Cardiac muscle cell (in vitro differentiated cells and primary cell): Measurements from ENCODE around the gene OR4K2. TPM values are rescaled to one million over a fixed set of nuclear protein-coding genes. Genes with fewer than 3 reads are reported as not detected.

Source experiments
- DNase-seq, 2 donors: peaks; one replicate each; pipeline versions ENCODE4 v3.0.0 to v3.0.0-alpha.2; 2010 to 2017; ENCODE audit warnings: low read depth in 1 of 2, low spot score in 1 of 2
- H3K27ac ChIP-seq: fragments of 200-600 bp; sonication (generic); 2 replicates; pipeline ENCODE4 v1.5.1; 2016
- H3K27me3 ChIP-seq: fragments of 200-600 bp; sonication (generic); 2 replicates; pipeline ENCODE4 v1.6.0; 2016; ENCODE audit warnings: control low read depth
- H3K36me3 ChIP-seq: fragments of 200-600 bp; sonication (generic); 2 replicates; pipeline ENCODE4 v1.5.1; 2016; ENCODE audit warnings: control low read depth
- H3K4me1 ChIP-seq: fragments of 200-600 bp; sonication (generic); 2 replicates; pipeline ENCODE4 v1.8.1; 2017; ENCODE audit warnings: low read depth, mild to moderate bottlenecking, mixed run types
- H3K4me3 ChIP-seq: fragments of 200-600 bp; sonication (generic); 2 replicates; pipeline ENCODE4 v1.5.1; 2016; ENCODE audit warnings: mild to moderate bottlenecking
- H3K9me3 ChIP-seq: fragments of 200-600 bp; sonication (generic); 2 replicates; pipeline ENCODE4 v1.5.1; 2017; ENCODE audit warnings: low read depth, mild to moderate bottlenecking, control low read depth
- polyA plus RNA-seq: library from polyadenylated mRNA; unstranded; fragments of >200 nt; fragmentation: Nextera tagmentation; extraction: Ambion mirVana; gene quantifications from 2 replicates; pipeline ENCODE4 v1.2.1, GENCODE V29; 2016
- total RNA-seq: library from RNA; depleted of rRNA; stranded (reverse); fragments of >200 nt; gene quantifications from 2 replicates; pipeline ENCODE4 v1.2.3, GENCODE V29; 2016
- TF ChIP-seq, protein P1 (sequence below): IDR thresholded peaks from 2 replicates; pipeline ENCODE4 v1.5.1; 2012; ENCODE audit warnings: low read depth, mild to moderate bottlenecking, low read length

OR4K2 gene
- total and polyA plus RNA-seq, 2 experiments from 2014 or later, result not detected

DNA sequence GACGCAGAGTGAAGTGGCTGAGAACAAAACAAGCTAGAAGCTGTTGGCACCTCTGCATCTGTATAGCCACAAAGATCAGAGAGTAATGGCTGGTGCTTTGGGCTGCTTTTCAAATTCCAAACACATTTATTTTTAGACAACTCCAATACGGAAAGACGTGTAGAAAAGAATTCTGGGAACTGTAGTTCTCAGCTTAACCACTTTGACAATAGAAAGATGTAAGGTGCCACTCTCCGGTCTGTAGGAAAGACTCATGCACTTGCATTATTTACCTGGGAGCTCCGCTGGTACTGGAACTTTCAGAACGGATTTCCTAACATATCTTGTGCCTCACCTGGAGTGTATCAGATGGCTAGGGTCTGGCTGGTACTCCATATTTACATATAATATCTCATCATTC, 1.8 kb upstream of the OR4K2 start:
- Histone ChIP-seq H3K4me1 (no peaks in the 10 kb centered on the region), H3K9me3 (no peaks in the 10 kb centered on the region), H3K36me3 (no peaks in the 10 kb centered on the region), H3K27ac (no peak overlapping the region), H3K27me3 (no peaks in the 10 kb centered on the region), H3K4me3 (no peak overlapping the region)
- TF ChIP-seq, protein P1, sequence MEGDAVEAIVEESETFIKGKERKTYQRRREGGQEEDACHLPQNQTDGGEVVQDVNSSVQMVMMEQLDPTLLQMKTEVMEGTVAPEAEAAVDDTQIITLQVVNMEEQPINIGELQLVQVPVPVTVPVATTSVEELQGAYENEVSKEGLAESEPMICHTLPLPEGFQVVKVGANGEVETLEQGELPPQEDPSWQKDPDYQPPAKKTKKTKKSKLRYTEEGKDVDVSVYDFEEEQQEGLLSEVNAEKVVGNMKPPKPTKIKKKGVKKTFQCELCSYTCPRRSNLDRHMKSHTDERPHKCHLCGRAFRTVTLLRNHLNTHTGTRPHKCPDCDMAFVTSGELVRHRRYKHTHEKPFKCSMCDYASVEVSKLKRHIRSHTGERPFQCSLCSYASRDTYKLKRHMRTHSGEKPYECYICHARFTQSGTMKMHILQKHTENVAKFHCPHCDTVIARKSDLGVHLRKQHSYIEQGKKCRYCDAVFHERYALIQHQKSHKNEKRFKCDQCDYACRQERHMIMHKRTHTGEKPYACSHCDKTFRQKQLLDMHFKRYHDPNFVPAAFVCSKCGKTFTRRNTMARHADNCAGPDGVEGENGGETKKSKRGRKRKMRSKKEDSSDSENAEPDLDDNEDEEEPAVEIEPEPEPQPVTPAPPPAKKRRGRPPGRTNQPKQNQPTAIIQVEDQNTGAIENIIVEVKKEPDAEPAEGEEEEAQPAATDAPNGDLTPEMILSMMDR, result no peak
- DNase-seq, result no peak

- H3K27me3 ChIP-seq, result no peaks in the 10 kb centered on the region
- no peaks in the 10 kb centered on the region for H3K9me3 ChIP-seq
- H3K27ac ChIP-seq, result no peak overlapping the region
- H3K36me3 ChIP-seq, result no peaks in the 10 kb centered on the region
- no peak overlapping the region for H3K4me3 ChIP-seq
- H3K4me1 ChIP-seq, result no peaks in the 10 kb centered on the region
- DNase-seq, result no peak
- TF ChIP-seq, protein P1, result peak; percentile 27
Observed at GRCh38 chr14:19878029-19878642, 3.2 kb downstream of the OR4K2 start.

GRCh38 chr14:19895282-19895681, 20.3 kb downstream of the OR4K2 start:
- Histone ChIP-seq H3K4me1 (no peaks in the 10 kb centered on the region), H3K9me3 (no peaks in the 10 kb centered on the region), H3K4me3 (no peak overlapping the region), H3K27me3 (no peaks in the 10 kb centered on the region), H3K27ac (no peak overlapping the region), H3K36me3 (no peaks in the 10 kb centered on the region)
- TF ChIP-seq, protein P1, result no peak
- no peak for DNase-seq

GRCh38 chr14:19900999-19901398, 26.1 kb downstream of the OR4K2 start:
- Histone ChIP-seq H3K27me3 (no peaks in the 10 kb centered on the region), H3K4me3 (no peak overlapping the region), H3K9me3 (no peaks in the 10 kb centered on the region), H3K27ac (no peak overlapping the region), H3K36me3 (no peaks in the 10 kb centered on the region), H3K4me1 (no peaks in the 10 kb centered on the region)
- no peak for DNase-seq
- TF ChIP-seq, protein P1, result no peak

DNA sequence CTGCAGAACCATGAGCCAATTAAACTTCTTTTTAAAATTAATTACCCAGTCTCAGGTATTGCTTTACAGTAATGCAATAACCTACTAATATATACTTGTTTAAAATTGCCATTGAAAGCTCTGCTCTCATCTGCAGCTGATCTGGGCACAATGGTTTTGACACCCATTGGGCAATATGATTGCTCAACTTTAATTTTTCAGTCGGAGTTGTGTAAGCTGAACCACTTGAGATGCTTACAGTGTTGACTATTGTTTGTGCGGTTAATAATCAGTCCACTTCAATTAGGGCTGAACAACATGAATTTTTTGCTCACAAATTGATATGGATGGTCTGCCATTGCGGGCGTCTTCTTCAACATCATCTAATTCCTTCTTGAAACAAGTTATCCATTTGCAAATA, 27.5 kb downstream of the OR4K2 start:
- Histone ChIP-seq H3K27me3 (no peaks in the 10 kb centered on the region), H3K4me3 (no peak overlapping the region), H3K27ac (no peak overlapping the region), H3K36me3 (no peaks in the 10 kb centered on the region), H3K9me3 (no peaks in the 10 kb centered on the region), H3K4me1 (no peaks in the 10 kb centered on the region)
- TF ChIP-seq, protein P1, result no peak
- no peak for DNase-seq

- H3K4me3 ChIP-seq, result no peak overlapping the region
- DNase-seq, result no peak
- H3K27ac ChIP-seq, result no peak overlapping the region
- H3K27me3 ChIP-seq, result no peaks in the 10 kb centered on the region
- no peaks in the 10 kb centered on the region for H3K4me1 ChIP-seq
- TF ChIP-seq, protein P1, result no peak
- H3K9me3 ChIP-seq, result no peaks in the 10 kb centered on the region
- H3K36me3 ChIP-seq, result no peaks in the 10 kb centered on the region
Observed at GRCh38 chr14:19906665-19907064, 31.7 kb downstream of the OR4K2 start.
